Stimulated activated CD4-positive, alpha-beta T cell treated with anti-CD3 and anti-CD28 coated beads, Interleukin-1b, Interleukin-23, amount 100 ng/mL, for 4 hours (primary cell): ENCODE measurements around the gene PTPN1.
"Not testable (repeated sequence)": the region's sequence is repeated elsewhere in the genome, so short reads cannot be mapped to it uniquely, and the experiment has no call there.

Experiments
- DNase-seq, 2 donors: peaks; one replicate each; pipeline ENCODE4 v3.0.0-alpha.2; 2020; ENCODE audit warnings: low read depth in 2 of 2

The PTPN1 gene

DNA sequence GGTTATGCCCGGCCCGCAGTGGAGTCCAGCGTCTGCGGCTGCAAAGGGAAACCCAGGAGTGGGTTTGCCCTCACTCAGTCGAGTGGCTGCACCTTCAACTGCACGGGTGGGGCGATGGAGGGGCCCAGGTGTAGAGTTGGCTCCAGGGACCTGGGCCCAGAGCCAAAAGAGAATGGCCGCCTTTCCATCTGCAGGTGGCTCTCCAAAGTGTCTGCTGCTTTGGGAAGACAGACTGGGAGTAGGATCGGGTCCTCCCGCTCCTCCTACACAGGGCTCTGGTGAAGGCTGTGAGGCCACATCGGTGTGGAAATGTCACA, 80.1 kb downstream of the PTPN1 start:
- DNase-seq: no peak

GRCh38 chr20:50591233-50591852, 81.2 kb downstream of the PTPN1 start:
- no peak for DNase-seq

- DNase-seq: no peak
Observed at GRCh38 chr20:50592282-50593004, 82.3 kb downstream of the PTPN1 start.

- DNase-seq: no peak
Observed at GRCh38 chr20:50593005-50593335, 82.8 kb downstream of the PTPN1 start.

DNA sequence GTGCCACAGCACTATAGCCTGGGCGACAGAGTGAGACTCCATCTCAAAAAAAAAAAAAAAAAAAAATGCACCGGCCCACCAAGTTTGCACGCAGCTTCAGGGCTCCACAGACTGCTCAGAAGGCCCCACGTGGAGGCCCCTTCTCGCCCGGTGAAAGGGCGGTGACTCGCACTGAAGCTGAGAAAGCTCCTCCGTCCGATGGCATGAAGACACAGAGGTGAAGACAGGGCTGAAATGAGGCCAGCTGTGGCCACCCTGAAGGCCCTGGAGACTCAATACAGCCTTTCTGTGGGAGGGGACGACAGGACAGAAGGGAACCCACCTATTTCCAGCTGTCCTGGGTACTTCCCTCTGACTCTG, 84.0 kb downstream of the PTPN1 start:
- DNase-seq: no peak

DNA sequence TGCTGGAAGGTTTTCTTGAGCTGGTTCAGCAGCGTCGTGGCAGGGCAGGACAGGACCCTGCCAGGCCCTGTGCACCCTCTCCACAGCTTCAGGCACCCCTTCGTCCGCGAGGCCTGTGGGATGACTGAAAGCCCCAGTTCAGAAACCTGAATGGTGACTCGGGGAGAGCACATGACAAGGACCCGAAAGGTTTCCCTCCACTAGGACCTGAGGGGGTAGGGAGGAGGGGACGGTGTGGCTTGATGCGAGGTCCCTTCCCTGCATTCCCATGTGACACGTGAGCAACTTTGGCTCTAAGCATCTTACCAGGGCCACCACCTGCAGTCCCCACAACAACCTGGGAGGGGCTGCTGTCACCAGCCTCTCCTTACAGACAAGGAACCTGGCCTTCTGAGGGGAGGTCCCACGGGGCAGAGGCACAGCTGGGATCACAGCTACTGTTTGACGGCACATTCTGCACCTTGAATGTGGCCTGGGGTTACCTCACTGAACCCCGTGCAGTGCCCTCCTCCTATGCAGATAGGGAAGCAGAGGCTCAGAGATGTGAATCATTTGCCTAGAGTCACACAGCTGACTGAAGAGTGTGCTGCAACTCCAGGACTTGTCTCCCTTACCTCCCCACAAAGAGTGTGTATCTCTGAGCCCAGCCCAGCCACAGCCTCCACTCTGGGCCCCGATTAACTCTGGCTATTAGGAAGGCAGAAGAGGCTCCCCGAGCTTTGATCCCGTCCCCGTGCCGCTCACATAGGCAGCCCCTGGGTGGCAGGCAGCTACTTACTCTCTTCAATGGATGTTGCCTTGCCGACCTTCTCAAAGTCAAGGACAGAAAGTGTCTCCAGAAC, 84.6 kb downstream of the PTPN1 start:
- DNase-seq: no peak

DNA sequence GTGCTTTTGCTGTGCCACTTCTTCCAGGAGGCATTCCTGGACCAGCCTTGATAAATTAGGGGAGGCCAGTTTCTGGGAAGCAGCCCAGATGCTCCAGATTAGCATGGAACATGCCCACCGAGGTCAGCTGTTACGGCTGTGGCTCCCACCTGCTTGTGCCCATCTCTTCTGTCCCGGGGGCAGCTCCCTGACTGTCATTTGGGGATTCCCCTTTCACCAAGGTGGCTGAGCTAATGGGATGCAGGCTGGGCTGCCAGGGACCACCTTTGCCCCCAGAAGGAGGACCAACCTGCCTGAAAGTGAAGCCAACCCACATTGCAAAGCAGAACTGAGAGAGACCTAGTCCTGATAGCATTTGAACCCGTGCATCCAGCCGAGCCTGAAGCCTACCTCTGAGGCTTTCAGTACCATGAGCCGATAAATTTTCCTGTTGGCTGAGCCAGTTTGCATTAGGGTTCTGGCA, 85.3 kb downstream of the PTPN1 start:
- DNase-seq: no peak

DNA sequence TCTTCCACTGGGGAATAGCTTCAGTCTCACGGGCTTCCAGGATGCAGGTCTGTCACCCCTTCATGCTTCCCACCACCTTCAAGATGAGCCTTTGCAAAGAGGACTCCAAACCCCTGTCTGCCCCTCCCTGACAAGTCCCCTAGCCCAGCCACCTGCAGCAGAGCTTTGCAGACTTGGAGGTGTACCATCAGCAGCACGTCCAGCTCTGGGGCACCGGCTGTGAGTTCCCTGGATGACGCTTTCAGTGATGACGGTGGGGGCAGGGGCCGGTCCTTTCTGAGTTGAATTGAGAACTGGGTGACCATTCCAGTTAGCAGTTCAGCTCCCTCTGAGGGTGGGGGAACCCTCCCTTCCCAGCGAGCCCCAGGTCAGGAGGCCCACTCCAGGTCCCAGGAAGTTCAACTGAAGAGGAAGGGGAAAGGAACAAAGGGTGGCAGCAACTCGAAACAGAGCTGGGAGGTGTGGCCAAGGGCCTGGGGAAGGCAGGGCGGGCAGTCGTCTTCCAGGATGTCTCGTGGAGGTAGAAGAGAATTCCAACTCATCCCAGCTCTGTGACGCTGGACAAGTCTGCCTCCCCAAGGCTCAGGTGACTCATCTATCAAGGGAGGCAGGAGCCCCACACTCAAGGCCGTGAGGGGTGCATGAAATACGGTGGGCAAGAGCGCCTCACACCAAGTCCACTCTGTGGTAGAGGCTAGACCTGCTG, 86.0 kb downstream of the PTPN1 start:
- no peak for DNase-seq

DNA sequence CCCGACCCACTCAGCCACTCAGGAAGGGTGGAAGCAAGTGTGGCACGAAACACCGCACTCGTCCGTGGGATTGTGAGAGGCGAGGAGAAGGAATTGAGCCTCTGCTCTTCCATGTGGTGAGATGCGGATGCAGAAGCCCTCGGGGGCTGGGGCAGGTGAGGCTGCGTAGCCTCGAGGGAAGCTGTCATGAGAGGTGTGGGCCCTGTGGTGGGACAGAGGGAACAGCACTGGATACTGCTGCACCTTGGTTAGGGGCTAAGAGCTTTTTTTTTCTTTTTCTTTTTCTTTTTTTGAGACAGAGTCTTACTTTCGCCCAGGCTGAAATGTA, 86.5 kb downstream of the PTPN1 start:
- no peak for DNase-seq

DNA sequence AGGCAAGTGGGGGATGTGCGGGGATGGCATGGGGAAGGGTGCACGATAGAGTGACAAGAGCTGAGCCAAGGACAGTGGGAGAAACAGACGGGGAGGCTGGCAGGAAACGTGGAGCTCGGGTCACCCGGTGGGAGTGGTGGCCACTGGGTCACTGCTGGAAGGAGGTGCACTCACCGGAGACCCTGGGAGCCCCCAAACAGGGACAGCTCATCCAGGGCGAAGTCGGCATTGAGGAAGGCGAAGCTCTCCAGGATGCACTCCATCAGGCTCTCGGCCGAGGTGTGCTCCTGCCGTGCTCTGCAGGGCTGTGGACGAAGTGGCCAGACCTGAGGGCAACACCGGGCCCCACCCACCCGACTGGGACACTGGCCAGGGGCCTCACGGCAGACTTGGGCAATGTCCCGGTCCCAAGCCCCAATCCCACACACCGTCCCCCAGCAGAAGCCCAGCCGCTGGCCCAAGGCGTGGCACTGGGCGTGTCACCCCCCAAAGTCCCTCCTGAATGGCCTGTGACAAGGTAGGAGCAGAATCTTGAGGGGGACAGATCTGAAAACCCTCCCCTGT, 87.3 kb downstream of the PTPN1 start:
- no peak for DNase-seq

DNA sequence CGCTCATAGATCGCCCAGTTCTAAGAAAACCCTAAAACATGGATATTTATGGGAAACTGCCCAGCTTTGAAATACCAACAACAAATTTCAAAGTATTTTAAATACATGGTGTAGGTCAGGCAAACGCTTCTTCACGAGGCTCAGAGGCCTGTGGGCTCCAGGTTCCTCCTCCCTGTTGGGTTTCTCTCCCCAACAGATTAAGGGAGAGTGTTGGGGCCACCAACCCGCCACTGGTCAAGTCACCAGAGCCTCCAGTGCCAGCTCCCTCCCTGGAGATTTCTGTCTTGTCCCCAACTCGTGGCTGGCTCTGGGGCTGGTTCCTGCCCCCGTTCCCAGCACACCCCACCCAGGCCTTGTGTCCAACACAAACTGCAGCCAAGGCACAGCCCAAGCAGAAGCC, 87.9 kb downstream of the PTPN1 start:
- DNase-seq: no peak

DNA sequence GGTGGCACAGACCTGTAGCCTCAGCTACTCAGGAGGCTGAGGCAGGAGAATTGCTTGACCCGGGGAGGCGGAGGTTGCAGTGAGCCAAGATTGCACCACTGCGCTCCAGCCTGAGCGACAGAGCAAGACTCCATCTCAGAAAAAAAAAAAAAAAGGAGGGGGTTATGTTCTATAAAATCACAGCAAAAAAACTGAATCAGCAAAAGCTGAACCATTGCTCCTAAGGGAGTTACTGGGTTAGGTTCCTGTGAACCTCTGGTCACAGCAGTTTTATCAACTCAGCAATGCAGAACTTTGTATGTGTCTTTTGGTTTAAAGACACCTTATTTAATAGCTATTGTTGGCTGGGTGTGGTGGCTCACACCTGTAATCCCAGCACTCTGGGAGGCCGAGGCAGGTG, 88.6 kb downstream of the PTPN1 start:
- not testable (repeated sequence) for DNase-seq

GRCh38 chr20:50600281-50600895, 90.2 kb downstream of the PTPN1 start:
- DNase-seq: no peak

DNA sequence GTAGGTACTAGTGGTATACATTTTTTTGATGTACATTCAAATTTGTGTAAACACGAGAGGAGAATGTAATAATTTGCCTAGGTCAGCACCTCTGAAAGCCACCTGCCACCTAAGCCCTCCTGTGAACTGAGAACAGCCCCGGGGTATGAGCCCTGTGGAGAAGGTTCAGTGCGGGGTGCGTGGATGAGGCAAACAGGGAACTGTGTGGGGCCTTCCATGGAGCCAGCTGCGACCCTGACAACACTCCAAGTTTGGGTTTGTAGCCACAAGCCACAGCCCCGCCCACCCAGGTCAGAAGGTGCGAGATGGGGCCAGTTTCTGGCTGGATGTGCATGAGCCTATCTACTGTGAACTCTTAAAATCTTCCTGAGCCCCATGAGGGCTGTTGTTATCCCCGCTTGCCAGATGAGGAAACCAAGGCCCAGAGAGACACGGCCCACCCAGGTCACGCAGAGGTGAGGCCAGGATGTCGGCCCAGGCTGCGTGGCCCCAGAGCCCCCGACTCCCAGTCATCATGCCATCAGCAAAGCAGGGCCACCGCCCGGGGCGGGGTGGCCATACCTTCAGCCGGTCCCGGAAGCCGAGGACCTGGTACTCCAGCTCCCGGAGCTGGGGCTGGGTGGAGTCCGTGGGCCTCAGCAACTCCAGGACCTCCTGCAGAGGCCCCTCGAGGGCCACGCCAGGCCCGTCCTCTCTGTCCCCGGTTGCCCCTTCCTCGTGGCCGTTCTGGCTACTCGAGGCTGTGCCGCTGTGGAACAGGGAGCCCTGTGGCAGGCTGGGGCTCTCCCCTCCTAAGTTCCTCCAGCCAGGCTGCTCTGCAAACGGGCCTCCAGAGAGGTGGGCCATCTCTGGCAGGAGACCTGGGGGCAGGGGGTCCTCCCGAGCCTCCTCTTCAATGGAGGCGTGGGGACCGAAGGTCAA, 91.6 kb downstream of the PTPN1 start:
- DNase-seq: no peak

DNA sequence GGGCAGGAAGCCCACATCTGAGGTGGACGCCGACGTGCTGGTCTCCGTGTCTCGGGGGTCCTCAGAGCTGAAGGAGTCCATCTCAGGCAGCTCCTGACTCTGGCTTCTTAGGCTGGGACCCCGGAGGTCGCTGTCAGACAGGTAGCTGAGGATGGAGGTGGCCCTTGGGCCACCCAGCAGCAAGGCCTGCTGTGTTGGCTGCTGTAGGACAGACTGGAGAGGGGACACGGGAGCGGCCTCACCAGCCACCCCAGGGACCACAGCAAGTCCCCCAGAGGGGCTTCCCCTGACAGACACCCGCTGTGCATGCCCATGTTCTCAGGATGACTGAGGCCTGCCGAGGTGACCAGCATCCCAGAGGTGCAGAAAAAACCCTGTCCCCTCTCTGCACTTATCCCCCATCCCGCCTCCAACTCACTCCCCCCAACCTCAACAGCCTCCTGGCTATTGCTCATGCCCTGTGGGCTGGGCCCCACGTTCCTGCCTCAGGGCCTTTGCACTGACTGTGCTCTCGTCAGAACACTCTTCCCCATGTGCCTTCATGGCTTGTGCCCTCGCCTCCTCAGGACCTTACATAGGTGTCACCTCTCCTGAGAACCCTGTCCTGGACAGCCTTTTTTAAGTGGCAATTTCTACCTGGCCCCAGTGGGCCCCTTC, 92.4 kb downstream of the PTPN1 start:
- DNase-seq: no peak

- no peak for DNase-seq
Observed at GRCh38 chr20:50604451-50604850, 94.3 kb downstream of the PTPN1 start.

- no peak for DNase-seq
Observed at GRCh38 chr20:50605136-50605535, 95.0 kb downstream of the PTPN1 start.

GRCh38 chr20:50607436-50607835, 97.3 kb downstream of the PTPN1 start:
- DNase-seq: no peak

DNA sequence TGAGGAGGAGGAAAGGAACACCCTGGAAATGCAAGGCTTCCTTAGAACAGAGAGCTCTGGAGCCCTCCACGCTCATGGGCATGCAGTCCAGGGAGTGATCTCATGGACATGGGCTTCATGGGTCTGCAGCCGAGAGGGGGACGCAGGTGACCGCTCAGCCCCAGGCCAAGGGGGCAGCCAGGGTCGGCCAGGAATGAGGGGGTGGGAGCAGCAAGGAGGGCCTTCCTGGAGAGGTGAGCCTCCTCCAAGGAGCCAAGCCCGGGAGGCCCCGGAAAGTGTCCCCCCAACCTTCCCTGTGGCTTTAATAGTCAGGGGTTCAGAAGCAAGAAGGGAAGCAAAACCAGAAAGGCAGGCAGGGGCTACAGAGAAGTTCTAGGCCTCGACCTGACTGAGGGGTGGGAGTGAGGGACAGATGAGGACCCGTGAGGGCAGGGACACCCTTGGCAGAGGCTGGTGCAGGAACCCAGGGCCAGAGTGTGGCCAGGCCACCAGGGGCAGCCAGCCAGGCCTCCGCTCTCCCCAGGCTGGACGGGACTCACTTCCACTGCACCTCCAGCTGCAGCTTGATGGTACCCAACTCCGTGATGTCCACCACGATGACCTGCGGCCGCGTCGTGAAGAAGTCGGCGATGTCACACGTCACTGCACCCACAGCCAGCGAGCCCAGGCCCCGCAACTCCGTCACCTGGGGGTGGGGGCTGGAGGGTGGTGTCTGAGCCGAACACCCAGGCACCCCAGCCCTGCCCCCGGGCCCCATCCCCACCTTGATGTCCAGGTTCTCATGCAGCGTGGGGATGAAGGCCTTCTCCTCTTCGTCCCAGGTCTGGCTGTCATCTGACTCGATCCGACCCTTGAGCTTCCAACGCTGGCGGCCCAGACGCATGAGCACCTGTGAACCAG, 97.9 kb downstream of the PTPN1 start:
- no peak for DNase-seq
